ENCODE measurements around the gene C1orf115.

DNA sequence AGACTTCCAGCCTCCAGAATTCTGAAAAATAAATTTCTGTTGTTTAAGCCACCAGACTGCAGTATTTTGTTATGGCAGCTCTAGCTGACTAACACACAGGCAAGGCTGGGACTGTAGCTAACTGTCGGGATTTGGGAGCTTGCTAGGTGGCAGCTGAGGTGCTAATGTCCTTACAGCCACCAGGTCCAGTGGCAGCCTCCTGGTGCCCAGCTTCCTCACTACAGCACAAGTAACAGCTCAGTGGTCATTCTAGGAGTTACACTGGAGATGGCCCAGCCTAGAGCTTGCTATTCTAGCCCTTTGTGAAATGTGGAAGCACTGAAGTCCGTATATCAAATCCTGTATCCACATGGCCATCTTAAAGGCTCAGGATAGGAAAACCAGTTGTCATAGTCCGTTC, 4.3 kb upstream of the C1orf115 start:
- TF ChIP-seq EZH2 (IDR thresholded peaks at IDR 0.05; ENCODE audit: insufficient read depth, low read length) = no peak
- TF ChIP-seq, protein P1, sequence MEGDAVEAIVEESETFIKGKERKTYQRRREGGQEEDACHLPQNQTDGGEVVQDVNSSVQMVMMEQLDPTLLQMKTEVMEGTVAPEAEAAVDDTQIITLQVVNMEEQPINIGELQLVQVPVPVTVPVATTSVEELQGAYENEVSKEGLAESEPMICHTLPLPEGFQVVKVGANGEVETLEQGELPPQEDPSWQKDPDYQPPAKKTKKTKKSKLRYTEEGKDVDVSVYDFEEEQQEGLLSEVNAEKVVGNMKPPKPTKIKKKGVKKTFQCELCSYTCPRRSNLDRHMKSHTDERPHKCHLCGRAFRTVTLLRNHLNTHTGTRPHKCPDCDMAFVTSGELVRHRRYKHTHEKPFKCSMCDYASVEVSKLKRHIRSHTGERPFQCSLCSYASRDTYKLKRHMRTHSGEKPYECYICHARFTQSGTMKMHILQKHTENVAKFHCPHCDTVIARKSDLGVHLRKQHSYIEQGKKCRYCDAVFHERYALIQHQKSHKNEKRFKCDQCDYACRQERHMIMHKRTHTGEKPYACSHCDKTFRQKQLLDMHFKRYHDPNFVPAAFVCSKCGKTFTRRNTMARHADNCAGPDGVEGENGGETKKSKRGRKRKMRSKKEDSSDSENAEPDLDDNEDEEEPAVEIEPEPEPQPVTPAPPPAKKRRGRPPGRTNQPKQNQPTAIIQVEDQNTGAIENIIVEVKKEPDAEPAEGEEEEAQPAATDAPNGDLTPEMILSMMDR (IDR thresholded peaks at IDR 0.05; ENCODE audit: insufficient read depth, low read depth, low read length) = no peak

All from astrocyte (in vitro differentiated cells and primary cell).